Measurements from ENCODE around the gene RGS17. TPM values are rescaled to one million over a fixed set of nuclear protein-coding genes. Genes with fewer than 3 reads are reported as not detected.
A peak's percentile ranks its signal among the peaks of the same experiment; 100 is the strongest.

The RGS17 gene
- total and polyA plus RNA-seq, 2 of the 13 experiments (the other 11 are each of a cell fraction or from before 2014, with no cell fraction given): 0.04 TPM; not detected in 1

GRCh38 chr6:153028963-153029362 is 102.1 kb downstream of the RGS17 start (continued):
- TF ChIP-seq ATF4 (CRISPR knock-in tag; IDR thresholded peaks at IDR 0.05) (peak in 1 of 2 experiments; percentile 67; a peak in 1 of 4 replicates), ZNF572 (CRISPR knock-in tag; IDR thresholded peaks at IDR 0.05) (no peak), ZNF629 (CRISPR knock-in tag; conservative IDR thresholded peaks at IDR 0.05) (peak; percentile 59; the same call in 1 of the 2 replicates), ZNF644 (CRISPR knock-in tag; IDR thresholded peaks at IDR 0.05; ENCODE audit: low read depth) (0 out of 2 replicates have a peak, but pooled peaks have one; percentile 33), ZNF720 (CRISPR knock-in tag; IDR thresholded peaks at IDR 0.05) (no peak), ZNF138 (CRISPR knock-in tag; IDR thresholded peaks at IDR 0.05; ENCODE audit: low read depth) (no peak), AGO1 (IDR thresholded peaks at IDR 0.05; ENCODE audit: low read depth, low read length, poor library complexity, severe bottlenecking) (no peak), ATF7-NPFF (CRISPR knock-in tag; IDR thresholded peaks at IDR 0.05; ENCODE audit: low read depth) (no peak), DPF2 (CRISPR knock-in tag; IDR thresholded peaks at IDR 0.05; ENCODE audit: borderline replicate concordance, low read depth) (no peak), HMGXB4 (CRISPR knock-in tag; IDR thresholded peaks at IDR 0.05; ENCODE audit: borderline replicate concordance in 1 of 2, low read depth in 1 of 2) (no peak), ZHX2 (IDR thresholded peaks at IDR 0.05; ENCODE audit: low read depth) (no peak), ZHX2 (CRISPR knock-in tag; IDR thresholded peaks at IDR 0.05; ENCODE audit: borderline replicate concordance) (no peak), ZNF317 (CRISPR knock-in tag; IDR thresholded peaks at IDR 0.05) (no peak), MTERF4 (CRISPR knock-in tag; IDR thresholded peaks at IDR 0.05) (no peak), ZFP36L1 (CRISPR knock-in tag; IDR thresholded peaks at IDR 0.05) (no peak)
- TF ChIP-seq, protein P1, sequence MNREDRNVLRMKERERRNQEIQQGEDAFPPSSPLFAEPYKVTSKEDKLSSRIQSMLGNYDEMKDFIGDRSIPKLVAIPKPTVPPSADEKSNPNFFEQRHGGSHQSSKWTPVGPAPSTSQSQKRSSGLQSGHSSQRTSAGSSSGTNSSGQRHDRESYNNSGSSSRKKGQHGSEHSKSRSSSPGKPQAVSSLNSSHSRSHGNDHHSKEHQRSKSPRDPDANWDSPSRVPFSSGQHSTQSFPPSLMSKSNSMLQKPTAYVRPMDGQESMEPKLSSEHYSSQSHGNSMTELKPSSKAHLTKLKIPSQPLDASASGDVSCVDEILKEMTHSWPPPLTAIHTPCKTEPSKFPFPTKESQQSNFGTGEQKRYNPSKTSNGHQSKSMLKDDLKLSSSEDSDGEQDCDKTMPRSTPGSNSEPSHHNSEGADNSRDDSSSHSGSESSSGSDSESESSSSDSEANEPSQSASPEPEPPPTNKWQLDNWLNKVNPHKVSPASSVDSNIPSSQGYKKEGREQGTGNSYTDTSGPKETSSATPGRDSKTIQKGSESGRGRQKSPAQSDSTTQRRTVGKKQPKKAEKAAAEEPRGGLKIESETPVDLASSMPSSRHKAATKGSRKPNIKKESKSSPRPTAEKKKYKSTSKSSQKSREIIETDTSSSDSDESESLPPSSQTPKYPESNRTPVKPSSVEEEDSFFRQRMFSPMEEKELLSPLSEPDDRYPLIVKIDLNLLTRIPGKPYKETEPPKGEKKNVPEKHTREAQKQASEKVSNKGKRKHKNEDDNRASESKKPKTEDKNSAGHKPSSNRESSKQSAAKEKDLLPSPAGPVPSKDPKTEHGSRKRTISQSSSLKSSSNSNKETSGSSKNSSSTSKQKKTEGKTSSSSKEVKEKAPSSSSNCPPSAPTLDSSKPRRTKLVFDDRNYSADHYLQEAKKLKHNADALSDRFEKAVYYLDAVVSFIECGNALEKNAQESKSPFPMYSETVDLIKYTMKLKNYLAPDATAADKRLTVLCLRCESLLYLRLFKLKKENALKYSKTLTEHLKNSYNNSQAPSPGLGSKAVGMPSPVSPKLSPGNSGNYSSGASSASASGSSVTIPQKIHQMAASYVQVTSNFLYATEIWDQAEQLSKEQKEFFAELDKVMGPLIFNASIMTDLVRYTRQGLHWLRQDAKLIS (CRISPR knock-in tag; IDR thresholded peaks at IDR 0.05): no peak
